CD1c-positive myeloid dendritic cell (primary cell): ENCODE data around the gene OR4D11.
A peak's percentile ranks its signal among the peaks of the same experiment; 100 is the strongest.
"Not testable (repeated sequence)": the region's sequence is repeated elsewhere in the genome, so short reads cannot be mapped to it uniquely, and the experiment has no call there.

Experiments
- DNase-seq: peaks from one replicate; pipeline ENCODE4 v3.0.0-alpha.2; 2016; ENCODE audit errors: extremely low spot score

The OR4D11 gene

DNA sequence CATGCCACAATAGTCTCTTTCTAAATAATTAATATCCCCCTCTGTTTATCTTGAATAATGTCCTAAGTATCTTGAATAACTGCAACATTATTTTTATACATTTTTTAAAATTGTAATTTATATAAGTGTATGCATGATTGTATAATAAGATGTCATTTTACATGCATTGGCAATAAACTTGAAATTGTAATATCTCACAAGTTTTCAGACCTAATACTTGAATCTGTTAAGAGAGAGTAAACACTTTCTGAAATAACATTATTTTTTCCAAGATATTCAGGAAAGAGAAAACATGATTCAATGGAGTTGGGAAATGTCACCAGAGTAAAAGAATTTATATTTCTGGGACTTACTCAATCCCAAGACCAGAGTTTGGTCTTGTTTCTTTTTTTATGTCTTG, at the start of gene OR4D11:
Gene OR4D11 (plus strand): TSS at position 301 of the 400 bp plus-strand sequence. CDS start 0 bp downstream, at position 301.
- DNase-seq: no peak

DNA sequence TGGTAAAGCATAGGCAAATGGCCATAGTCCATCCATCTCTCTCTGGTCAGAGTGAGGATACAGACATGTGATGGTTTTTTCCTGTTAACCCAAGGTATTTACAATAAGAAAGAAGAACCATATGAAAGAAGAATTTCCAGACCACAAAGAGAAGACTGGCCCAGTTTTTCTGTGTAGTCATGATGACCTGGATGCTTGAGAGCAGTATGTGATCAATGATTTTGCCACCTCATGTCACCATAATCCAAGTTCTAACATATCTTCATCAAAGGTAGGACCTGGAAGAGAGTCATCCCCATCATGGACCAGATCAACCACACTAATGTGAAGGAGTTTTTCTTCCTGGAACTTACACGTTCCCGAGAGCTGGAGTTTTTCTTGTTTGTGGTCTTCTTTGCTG, 46.7 kb upstream of the OR4D11 start, which contains the start of gene OR4D6:
Gene OR4D6 (plus strand): TSS at position 301 of the 400 bp plus-strand sequence. CDS start 0 bp downstream, at position 301.
- no peak for DNase-seq

DNA sequence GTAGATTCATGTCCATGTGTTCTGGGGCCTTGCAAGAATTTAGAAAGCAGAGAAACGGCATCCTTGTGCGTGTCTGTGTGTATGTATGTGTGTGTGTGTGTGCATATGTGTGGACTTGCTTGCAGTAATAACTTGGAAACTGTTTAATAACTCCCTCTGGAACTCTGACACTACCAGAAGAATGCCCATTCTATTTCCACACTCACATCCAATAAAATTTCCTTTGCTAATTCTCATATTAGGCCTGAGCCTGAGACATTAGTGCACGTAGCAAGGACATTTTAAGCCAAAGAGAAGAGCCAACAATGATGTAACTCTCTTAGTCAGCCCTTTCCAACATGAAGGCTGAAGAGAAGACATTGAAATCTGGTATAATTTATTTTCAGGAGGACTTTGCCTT, 43.5 kb upstream of the OR4D11 start:
- no peak for DNase-seq

DNA sequence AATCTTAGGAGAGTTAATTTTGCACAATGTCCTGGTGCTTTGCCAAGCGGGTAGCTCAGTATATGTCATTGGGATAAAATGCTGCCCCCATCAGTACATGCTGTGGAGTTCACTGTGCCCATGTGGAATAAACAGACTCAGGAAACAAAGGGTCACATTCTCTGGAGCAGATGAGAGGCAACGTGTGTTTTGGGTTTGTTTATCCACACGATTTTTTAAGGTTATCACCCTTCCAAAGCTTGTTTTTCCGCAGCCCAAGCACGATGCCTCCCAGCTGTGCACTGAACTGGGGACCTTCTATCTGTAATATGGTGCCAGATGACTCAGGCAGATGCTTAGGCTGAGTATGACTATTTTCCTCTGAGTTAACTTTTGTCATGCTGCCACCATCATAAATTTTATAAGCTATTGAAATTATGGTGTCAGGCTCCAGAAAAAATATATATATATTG, 40.2 kb upstream of the OR4D11 start:
- DNase-seq: no peak

DNA sequence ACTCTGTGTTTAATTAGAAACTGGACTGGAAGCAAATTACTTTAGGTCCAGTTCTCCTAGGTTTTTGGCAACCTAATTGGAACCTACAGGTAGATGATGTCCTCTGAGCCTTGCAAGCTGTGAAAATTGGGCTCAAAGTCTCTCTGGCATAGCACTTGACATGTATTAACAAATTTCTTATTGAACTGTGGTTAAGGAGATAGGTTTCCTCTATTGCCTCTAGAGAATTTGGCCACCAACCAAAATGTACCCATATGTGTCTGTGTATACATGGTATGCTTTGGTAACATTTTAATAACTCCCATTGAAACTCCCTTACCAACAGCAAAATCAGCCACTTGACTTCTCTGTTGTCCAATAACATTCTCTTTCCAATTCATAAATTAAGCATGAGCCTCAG, 30.4 kb upstream of the OR4D11 start, which contains the start of gene OR4D10:
Gene OR4D10 (plus strand): TSS at position 301 of the 400 bp plus-strand sequence. CDS start 4,115 bp downstream, outside the sequence.
- no peak for DNase-seq

DNA sequence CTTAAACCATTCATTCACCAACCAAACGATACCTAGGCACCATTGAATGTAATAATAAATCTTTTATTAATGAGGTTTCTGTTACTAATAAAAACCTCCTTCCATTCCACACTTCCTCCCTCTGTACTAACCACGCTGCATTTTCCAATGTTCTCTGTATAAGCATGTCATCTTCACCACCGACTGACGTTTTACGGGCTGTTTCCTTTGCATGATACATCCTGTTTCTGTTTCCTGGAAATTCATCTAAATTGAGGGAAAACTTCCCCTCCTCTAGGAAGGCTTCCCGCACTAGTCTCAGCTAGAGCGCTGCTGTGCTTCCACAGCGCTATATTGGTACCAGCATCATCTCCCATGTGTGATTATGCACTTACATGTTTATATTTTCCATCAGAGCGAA, 28.2 kb upstream of the OR4D11 start:
- no peak for DNase-seq

DNA sequence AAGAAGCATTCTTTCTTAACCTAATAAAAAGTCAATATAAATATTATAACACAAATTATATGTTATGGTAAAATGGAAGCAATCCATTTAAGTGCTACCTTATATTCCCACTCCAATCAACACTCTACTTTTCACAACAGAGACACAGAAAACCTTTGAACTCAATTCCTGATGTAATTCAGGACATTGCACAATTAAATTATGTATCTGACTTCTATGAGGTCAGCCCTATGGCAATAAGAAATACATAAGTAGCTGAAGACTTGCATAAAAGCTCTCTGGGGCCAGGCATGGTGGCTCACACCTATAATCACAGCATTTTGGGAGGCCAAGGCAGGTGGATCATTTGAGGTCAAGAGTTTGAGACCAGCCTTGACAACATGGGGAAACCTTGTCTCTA, 23.5 kb upstream of the OR4D11 start:
- no peak for DNase-seq

DNA sequence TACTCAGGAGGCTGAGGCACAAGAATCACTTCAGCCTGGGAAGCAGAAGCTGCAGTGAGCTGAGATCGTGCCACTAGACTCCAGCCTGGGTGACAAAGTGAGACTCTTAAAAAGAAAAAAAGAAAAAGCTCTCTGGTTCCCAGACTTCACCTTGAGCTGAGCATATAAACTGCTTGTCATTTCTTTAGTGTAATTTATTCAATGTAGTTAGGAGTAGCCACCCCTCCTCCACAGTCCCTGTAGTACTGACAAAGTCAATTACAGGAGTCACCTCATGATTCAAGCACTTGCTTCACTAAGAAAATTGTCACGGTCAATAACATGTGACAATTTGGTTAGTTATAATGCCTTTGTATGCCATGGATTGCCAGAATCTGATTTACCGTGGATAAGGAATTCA, 23.0 kb upstream of the OR4D11 start:
- no peak for DNase-seq

DNA sequence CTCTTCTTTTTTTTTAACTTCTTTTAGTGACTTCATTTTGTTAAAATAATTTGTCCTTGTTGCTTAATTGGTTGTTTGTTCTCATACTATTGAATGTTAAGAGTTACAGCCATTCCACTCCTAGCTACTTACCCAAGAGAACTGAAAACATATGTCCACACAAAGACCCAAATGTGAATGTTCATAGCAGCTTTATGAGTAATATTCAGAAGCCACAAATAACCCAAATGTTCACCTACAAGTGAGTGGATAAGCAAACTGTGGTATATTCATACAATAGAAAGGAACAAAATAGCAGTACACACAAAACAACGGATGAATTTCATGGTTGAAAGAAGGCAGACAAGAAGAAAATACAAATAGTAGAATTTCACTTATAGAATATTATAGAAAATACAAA, 1.4 kb upstream of the OR4D11 start:
- DNase-seq: no peak

DNA sequence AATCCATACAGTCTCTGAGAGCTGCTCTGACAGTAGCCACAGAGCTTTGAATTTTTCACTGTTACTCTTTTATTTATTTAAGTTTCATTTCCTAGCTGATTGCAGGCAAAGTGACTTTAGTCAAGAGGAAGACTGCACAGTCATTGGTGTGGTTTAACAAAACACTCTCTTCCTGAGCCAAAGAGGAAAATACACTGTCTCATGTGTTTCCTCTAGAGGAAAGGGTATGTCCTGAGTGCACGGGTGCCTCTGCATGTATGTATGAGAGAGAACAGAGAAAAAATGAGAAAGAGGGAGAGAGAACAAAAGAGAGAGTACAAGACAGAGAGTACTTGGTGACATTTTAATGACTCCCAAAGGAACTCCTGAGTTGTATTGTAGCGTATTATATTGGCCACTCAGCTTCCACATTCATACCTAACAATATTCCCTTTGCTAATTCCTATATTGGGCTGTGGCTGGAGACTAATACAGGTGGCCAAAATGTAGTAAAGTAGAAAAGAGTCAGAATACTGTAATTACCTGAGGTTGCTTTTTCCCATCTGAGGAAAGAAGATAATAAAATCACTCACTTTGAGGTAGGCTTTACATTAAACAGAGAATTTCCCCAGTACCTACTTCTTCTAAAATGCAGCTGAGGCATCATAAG, 7.7 kb downstream of the OR4D11 start, which contains the start of gene OR4D9:
Gene OR4D9 (plus strand): TSS at position 599 of the 649 bp plus-strand sequence. CDS start 3,374 bp downstream, outside the sequence.
- no peak for DNase-seq

DNA sequence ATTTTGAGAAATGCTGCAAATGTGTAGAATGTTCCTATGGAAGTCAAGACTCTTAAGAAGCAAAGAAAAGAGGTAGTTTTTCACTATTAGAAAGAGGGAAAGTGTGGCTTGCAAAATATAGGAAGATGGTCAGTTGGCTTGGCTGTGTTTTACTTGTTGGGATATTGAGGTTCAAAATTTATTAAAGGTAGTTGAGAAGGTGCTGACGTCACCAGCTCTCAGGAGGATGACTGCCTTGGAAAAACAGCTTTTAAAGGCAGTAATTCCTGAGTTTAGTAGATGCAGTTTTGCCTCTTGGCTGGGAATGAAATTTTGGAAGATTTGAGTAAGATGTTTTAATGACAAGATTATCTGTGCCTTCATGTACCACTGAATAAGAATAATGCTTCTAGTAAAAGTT, 8.3 kb downstream of the OR4D11 start:
- DNase-seq: no peak

DNA sequence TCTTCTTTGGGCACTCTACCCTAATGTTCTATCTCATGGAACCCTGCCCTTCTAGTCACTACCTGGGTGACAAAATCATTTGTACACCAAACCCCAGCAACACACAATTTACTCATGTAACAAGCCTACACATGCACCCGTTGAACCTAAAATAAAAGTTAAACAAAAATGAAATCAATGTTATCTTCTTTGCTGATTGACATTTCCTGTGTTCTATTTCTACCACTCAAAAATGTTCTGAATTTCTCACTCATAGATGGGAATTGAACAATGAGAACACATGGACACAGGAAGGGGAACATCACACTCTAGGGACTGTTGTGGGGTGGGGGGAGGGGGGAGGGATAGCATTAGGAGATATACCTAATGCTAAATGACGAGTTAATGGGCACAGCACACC, 16.8 kb downstream of the OR4D11 start:
- DNase-seq: not testable (repeated sequence)

DNA sequence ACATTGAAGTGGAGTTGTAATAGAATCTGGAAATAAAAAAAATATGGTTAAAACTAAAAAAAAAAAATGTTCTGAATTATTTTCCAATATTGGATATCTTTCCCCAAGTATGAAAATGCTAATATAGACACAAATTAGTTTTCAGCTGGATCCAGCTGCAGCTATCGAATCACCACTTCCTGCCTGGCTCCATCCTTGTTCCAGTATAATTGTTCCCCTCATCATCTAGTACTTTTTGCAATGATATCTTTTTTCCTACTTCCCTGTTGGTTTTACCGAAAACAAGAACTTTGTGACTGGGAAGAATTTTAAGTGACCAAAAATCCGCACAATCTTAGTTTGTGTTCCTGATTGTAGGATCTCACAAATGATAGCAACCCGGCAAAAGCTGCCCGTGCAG, 17.4 kb downstream of the OR4D11 start:
- no peak for DNase-seq

DNA sequence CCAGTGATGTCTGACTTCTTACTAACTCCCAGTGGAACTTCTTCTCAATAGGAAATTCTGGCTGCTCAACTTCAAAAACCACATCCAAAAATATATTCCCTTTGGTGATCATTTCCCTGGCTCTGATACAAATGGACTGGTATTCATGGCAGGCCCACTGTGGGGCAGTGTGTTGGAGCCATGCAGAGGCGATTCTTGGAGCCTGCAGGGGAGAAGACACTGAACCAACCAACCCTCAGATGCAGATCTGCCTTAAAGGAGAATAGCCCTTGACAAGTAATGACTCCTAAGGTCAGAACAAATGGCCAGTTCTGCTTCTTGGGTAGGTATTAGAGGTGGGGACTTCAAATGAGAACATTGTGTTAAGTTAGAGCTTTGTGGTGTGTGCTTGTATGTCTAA, 20.2 kb downstream of the OR4D11 start:
- DNase-seq: no peak

DNA sequence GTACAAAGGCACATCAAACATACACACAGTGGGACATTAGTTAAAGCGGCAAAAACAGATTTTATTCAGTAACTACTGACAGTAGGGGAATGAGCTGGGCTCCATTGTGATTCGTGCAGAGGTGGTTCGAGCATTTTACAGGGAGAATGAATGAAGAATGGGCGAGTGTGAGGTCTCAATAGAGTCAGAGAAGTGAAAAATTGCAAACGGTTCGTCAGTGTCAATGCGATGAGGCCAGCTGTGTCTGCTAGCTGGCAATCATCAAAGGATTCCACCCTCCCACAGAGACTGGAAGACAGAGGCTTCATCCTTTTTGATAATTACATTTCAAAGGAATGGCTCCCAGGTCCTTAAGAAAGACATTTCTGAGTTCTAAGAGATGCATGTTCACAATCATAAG, 25.3 kb downstream of the OR4D11 start:
- no peak for DNase-seq

DNA sequence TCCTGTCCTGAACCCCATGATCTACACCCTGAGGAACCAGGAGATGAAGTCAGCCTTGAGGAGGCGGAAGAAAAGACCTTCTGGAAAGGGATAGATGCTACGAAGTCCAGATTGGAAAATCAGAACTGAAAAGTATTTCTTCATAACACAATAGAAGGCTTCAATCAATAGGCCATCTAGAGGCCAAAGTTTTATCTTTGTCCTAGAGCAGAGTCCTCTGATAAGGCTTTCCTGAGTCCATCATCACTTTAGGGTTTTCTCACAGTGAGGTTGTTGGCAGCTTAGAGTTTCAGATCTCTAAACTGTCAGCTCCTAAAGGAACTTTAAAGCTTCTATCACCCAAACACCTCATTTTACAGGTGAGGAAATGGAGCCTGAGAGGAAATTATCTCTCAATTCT, 29.2 kb downstream of the OR4D11 start:
- DNase-seq: no peak

DNA sequence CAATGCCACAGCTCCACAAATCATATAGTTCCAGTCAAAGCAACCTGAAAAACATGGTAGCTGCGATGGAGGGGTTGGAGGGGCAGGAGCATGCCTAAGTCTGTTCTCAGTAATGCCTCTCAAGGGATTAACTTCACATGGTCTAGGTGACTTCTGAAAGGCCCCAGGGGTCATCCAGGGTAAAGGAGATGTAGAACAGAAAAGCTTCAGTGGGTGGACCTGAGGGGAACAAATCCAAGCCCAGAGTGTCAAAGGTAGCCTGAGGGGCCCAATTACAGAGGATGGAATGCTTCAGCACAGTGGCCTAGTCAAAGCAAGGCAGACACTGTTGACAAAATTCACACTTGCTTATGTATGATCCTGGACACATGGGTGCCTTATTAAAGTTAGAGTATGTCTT, 31.3 kb downstream of the OR4D11 start:
- no peak for DNase-seq

DNA sequence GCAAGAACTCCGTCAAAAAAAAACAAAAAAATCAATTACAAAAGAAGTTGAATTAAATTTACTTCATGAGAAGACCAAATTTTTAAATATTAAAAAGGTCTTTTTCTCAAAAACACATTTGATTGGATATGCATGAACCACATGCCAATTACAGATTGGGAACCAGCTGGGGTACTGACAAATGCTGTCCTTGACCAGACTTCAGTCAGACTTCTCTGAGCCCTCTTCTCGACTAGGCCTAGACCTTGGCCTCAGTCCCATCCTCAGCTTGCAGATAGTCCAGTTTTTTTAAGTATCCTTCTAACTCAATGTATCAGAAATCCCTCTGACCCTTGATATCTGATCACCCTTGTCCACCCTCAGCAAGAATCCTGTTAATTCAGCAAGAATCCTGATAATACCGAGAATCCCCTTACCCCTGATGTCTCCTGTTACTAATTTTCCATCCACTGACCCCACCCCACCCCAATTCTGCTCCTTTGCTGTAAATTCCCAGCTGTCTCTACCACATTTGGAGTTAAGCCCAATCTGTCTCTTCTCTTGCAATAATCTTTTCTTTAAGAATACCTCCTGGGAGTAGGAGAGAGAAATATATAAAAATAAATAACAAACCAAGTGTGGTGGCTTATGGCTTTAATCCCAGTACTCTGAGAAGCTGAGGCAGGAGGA, 38.9 kb downstream of the OR4D11 start:
- DNase-seq: no peak

DNA sequence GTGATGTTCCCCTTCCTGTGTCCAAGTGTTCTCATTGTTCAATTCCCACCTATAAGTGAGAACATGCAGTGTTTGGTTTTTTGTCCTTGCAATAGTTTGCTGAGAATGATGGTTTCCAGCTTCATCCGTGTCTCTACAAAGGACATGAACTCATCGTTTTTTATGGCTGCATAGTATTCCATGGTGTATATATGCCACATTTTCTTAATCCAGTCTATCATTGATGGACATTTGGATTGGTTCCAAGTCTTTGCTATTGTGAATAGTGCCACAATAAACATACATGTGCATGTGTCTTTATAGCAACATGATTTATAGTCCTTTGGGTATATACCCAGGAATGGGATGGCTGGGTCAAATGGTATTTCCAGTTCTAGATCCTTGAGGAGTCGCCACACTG, 40.3 kb downstream of the OR4D11 start:
- DNase-seq: not testable (repeated sequence)

DNA sequence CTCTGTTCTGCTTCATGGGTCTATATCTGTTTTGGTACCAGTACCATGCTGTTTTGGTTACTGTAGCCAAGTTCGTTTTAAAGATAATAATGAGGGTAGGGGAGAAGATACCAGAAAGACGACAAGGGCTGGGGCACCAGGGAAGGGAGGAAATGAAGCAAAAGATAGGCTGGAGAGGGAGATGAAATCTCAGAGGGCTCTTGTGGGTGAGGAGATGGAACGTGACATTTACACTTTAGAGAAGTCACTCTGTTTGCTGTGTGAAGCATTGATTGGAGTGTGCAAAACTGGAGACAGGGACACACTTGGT, 41.4 kb downstream of the OR4D11 start:
- DNase-seq: no peak

DNA sequence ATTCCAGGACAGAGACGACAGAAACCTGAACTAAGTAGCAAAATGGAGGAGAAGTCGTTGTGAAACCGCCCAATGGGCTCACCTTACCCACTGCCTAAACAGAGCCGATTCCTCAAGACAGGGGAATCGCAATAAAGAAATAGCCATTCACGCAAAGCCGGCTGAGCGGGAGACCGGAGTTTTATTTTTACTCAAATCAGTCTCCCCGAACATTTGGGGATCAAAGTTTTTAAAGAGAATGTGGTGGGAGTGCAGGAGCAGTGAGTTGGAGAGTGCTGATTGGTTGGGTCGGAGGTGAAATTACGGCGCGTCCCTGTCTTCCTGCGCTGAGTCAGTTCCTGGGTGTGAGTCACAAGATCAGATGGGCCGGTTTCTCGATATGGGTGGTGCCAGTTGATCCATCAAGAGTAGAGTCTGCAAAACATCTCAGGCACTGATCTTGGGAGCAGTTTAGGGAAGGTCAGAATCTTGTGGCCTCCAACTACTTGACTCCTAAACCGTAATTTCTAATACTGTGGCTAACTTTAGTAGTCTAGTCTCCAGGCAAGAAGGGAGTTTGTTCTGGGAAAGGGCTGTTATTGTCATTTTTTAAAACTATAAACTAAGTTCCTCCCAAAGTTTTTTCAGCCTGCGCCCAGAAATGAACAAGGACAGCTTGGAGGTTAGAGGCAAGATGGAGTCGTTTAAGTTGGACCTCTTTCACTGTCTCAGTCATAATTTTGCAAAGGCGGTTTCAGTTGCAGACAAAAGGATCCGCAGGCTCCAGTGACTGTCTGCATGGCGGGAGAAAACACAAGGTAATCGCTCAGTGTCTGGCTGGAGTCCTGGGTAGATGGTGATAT, 42.0 kb downstream of the OR4D11 start:
- DNase-seq: peak; percentile 21

DNA sequence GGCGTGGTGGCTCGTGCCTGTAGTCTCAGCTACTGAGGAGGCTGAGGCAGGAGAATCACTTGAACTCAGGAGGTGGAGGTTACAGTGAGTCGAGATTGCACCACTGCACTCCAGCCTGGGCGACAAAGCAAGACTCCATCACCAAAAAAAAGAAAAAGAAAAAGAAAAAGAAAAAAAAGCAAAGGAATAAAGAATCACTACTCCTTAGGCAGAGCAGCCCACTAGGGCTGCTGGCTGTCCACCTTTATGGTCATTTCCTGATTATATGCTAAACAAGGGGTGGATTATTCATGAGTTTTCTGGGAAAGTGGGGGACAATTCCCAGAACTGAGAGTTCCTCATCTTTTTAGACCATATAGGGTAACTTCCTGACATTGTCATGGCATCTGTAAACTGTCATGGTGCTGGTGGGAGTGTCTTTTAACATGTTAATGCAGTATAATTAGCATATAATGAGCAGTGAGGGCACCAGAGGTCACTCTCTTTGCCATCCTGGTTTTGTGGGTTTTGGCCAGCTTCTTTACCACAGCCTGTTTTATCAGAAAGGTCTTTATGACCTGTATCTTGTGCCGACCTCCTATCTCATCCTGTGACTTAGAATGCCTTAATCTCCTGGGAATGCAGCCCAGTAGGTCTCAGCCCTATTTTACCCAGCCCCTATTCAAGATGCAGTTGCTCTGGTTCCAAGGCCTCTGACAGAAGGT, 44.4 kb downstream of the OR4D11 start:
- DNase-seq: peak; percentile 82
